ENCODE data around the gene DLEC1.

Gene DLEC1

GRCh38 chr3:38017445-38018295 lies 21.3 kb upstream of the DLEC1 start:
- TF ChIP-seq ZNF274 (IDR thresholded peaks at IDR 0.05; ENCODE audit: low read depth, low read length): no peak
- no peak overlapping the region for H3K4me3 ChIP-seq (ENCODE audit: low read length)

GRCh38 chr3:38018296-38019266 lies 20.4 kb upstream of the DLEC1 start:
- TF ChIP-seq ZNF274 (IDR thresholded peaks at IDR 0.05; ENCODE audit: low read depth, low read length): no peak
- H3K4me3 ChIP-seq (ENCODE audit: low read length): no peak overlapping the region

- no peak overlapping the region for H3K4me3 ChIP-seq (ENCODE audit: low read length)
- no peak for TF ChIP-seq ZNF274 (IDR thresholded peaks at IDR 0.05; ENCODE audit: low read depth, low read length)
These were observed 19.2 kb upstream of the DLEC1 start for GRCh38 chr3:38019658-38020341.

- H3K4me3 ChIP-seq (ENCODE audit: low read length): no peak overlapping the region
- TF ChIP-seq ZNF274 (IDR thresholded peaks at IDR 0.05; ENCODE audit: low read depth, low read length): no peak
These were observed 18.7 kb upstream of the DLEC1 start for GRCh38 chr3:38020342-38020726.

- H3K4me3 ChIP-seq (ENCODE audit: low read length): no peak overlapping the region
- TF ChIP-seq ZNF274 (IDR thresholded peaks at IDR 0.05; ENCODE audit: low read depth, low read length): no peak
These were observed 17.8 kb upstream of the DLEC1 start for GRCh38 chr3:38021196-38021595.

GRCh38 chr3:38022301-38022700 lies 16.7 kb upstream of the DLEC1 start:
- TF ChIP-seq ZNF274 (IDR thresholded peaks at IDR 0.05; ENCODE audit: low read depth, low read length): no peak
- H3K4me3 ChIP-seq (ENCODE audit: low read length): no peak overlapping the region

GRCh38 chr3:38022896-38023709 lies 15.9 kb upstream of the DLEC1 start:
- H3K4me3 ChIP-seq (ENCODE audit: low read length): no peak overlapping the region
- no peak for TF ChIP-seq ZNF274 (IDR thresholded peaks at IDR 0.05; ENCODE audit: low read depth, low read length)

GRCh38 chr3:38026856-38027255 lies 12.2 kb upstream of the DLEC1 start:
- H3K4me3 ChIP-seq (ENCODE audit: low read length): no peak overlapping the region
- TF ChIP-seq ZNF274 (IDR thresholded peaks at IDR 0.05; ENCODE audit: low read depth, low read length): no peak

- no peak overlapping the region for H3K4me3 ChIP-seq (ENCODE audit: low read length)
These were observed 11.2 kb upstream of the DLEC1 start for GRCh38 chr3:38027466-38028465.

GRCh38 chr3:38028621-38029361 lies 10.2 kb upstream of the DLEC1 start:
- no peak for TF ChIP-seq ZNF274 (IDR thresholded peaks at IDR 0.05; ENCODE audit: low read depth, low read length)
- no peak overlapping the region for H3K4me3 ChIP-seq (ENCODE audit: low read length)

More at GRCh38 chr3:38027466-38028465, 11.2 kb upstream of the DLEC1 start:
- TF ChIP-seq ZNF274 (IDR thresholded peaks at IDR 0.05; ENCODE audit: low read depth, low read length): no peak

- H3K4me3 ChIP-seq (ENCODE audit: low read length): no peak within 1 kb of the TSS
- no peak for TF ChIP-seq ZNF274 (IDR thresholded peaks at IDR 0.05; ENCODE audit: low read depth, low read length)
These were observed 9.4 kb upstream of the DLEC1 start, which contains the start of gene PLCD1 for GRCh38 chr3:38029400-38030125. Gene PLCD1 (minus strand): TSS chr3:38029642. CDS start chr3:38029539, 103 bp downstream.

All from GM08714 (cell line).